GM18505 (cell line): ENCODE data around the gene SLC29A3.

Source experiments
- ATAC-seq: cut with Tn5 transposase; IDR thresholded peaks from one replicate; pipeline ENCODE4 v1.9.1; 2021; ENCODE audit not compliant: unreplicated experiment
- POLR2A ChIP-seq: IDR thresholded peaks from 4 replicates; pipeline ENCODE4 v1.6.1; 2011; ENCODE audit warnings: borderline replicate concordance; ENCODE audit not compliant: insufficient read depth, insufficient read length; ENCODE audit errors: extremely low read depth

SLC29A3 gene

DNA sequence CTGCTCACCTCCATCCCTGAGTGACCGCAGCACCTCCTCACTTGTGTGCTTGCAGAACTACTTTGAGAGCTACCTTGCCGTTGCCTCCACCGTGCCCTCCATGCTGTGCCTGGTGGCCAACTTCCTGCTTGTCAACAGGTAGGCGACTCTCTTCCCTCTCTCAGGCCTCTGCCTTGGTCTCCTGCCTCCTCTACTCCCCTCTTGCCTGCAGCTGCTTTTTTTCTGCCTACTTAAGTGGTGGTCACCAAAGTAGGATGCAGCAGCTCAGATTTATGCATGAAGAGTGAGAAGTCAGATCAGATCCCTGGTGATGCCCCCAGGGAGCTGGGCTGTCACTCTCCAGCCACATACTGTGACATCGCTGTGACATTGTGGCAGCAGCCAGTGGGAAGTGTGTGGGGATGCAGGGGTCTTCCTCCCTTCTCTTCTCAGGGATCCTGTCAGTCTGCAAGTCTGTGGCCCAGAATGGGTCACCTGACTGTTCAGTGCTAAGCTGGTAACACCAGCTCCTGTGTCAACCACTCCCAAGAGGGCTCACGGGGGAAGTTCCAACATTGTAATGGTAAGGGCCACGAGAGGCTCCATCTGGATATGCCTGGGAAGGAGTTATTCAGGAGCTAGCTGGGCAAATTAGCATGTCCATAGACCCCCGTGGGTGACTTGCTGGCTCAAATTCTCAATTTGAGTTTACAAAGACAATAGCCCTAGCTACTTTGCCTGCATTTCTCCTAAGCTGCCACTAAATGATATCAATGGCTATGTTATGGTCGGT lies 25.3 kb downstream of the SLC29A3 start:
- TF ChIP-seq POLR2A: no peak
- ATAC-seq: no peak

GRCh38 chr10:71344993-71345480 lies 26.0 kb downstream of the SLC29A3 start:
- no peak for ATAC-seq
- TF ChIP-seq POLR2A: no peak

DNA sequence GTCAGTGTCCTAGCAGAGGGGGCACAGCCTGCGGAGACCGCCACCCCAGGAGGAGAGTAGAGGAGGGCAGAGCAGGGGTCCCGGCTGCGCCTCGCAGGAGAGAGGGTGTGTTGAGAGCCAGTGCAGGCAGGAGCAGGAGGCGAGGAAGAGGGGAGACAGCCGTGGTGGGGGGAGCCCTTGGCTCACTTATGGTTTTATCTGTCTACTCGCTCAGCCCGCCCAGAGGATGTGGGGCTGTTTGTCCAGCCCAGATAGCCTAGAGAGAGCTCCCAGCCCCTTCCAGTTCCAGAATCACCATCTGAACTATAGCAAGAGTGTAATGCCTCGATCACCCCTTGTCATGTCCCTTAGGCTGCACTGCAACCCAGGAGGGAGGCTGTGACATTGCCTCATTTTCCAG lies 26.6 kb downstream of the SLC29A3 start:
- TF ChIP-seq POLR2A: no peak
- no peak for ATAC-seq

DNA sequence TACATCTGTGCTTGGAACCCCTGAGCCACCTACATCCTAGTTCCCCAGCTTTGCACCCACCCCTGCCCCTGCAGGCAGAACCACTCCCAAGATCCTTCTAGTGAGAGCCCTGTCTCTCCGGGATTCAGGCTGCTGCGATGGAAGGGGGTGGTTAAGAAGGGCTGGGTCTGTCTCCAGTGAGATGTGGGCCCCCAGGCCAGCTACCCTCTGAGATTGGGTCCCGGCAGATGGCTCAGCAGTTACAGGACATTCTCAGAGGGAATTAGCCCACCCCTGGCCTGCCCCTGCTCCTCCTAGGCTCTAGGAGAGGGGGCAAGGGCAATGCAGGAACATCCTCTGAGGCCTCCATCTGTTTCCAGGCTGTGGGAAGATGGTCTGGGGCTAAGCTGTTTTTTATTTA lies 27.7 kb downstream of the SLC29A3 start:
- no peak for TF ChIP-seq POLR2A
- no peak for ATAC-seq

DNA sequence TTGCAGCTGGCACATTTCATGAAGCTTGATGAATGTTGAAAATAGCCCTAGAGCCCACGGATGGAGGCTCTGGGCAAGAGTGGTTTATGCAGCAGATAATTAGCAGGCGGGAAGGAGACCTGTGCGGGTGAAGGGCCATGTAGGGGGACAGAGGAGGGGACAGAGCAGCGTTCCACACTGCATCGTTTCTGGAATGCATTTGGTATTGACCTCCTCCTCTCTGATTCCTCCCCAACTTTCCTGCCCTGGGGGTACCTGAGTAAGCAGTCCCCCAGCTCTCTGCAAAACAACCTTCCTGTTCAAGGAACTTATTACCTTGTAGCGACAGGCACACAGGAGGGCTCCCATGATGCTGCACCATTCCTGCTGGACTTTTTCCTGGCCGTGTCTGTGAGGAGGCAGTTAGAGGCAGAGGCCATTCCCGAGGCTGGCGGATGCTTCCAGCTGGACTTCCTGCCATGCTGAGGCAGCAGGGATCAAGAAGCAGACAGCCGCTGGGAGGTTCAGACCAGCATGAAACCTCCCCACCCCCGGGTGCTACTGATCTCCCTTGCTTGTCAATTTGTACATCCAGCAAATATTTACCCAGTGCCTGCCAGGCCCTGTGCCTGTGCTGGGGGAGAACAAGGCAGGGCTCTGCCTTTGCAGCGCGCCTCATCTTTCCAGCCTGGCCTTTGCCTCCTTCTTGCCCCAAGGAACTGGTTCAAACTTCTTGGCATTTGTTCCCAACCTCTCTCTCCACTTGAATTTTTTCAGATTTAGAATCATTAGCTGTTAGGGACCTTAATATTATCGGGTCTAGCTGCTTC lies 28.7 kb downstream of the SLC29A3 start:
- ATAC-seq: no peak
- TF ChIP-seq POLR2A: no peak

DNA sequence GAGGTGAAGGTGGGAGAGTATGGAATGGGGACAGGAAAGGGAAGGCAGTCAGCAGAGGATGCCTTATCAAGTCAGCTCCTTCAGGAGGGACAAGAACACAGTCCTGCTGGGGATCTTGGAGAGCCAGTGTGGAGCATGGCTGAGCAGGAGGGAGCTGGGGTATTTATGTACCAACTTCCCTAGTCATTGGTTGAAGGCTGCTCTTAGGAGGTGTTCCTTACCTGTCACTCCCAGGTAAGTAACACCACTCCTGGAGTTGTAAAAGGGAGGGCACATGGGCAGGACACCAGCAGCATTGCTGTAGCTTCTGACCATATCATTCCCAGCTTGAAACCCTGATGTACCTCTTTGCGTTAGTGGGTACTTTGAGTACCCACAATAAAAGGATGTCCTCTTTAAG lies 29.8 kb downstream of the SLC29A3 start:
- ATAC-seq: no peak

GRCh38 chr10:71349406-71349805 lies 30.3 kb downstream of the SLC29A3 start:
- no peak for ATAC-seq
- no peak for TF ChIP-seq POLR2A

More for the DNA sequence above, 29.8 kb downstream of the SLC29A3 start:
- no peak for TF ChIP-seq POLR2A

- no peak for TF ChIP-seq POLR2A
- no peak for ATAC-seq
These were observed 32.0 kb downstream of the SLC29A3 start for GRCh38 chr10:71351087-71351486.

DNA sequence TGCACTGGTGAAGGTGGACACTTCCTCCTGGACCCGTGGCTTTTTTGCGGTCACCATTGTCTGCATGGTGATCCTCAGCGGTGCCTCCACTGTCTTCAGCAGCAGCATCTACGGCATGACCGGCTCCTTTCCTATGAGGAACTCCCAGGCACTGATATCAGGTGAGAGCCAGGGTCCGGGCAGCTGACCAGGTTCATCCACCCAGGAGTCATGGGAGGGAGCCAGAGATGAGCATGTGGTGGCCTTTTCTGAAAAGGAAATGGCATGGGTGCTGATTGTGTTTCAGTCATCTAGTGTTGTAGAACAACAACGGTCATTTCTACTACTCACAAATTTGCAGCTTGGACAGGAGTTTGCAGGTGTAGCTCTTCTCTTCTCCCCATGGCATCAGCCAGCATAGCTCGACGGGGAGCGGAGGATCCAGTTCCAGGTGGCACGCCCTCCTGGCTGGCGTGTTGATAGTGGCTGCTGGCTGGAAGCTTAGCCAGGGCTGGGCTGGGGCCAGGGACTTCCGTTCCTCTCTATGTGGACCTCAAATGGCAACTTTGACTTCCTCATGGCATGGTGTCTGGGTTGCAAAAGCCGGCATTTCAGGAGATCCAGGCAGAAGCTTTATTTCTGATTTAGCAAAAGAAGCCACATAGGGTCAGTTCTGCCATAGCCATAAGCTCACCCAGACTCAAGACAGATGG lies 32.7 kb downstream of the SLC29A3 start:
- no peak for ATAC-seq
- no peak for TF ChIP-seq POLR2A

DNA sequence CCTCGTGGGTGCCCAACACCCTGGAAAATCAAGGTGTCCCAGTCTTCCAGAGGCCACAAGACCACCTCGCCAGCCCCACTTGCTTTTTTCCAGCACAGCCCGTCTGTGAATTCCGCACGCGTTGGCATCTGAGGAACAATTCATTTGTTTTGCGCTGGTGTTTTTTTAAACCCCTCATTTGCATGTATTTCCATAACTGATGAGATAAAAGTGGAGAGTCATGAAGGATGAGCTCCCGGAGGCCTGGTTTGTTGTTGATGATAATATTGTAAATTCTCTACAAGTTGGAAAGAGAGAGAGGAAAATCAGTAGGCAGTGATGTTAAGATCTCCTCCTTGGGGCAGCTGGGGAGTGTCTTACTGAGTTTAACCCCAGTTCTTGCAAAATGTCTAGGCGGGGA lies 34.6 kb downstream of the SLC29A3 start:
- no peak for TF ChIP-seq POLR2A
- no peak for ATAC-seq

GRCh38 chr10:71354776-71355175 lies 35.7 kb downstream of the SLC29A3 start:
- TF ChIP-seq POLR2A: no peak
- no peak for ATAC-seq

GRCh38 chr10:71355886-71356285 lies 36.8 kb downstream of the SLC29A3 start:
- TF ChIP-seq POLR2A: no peak
- no peak for ATAC-seq

- ATAC-seq: no peak
These were observed 38.8 kb downstream of the SLC29A3 start for GRCh38 chr10:71357792-71358265.

More at GRCh38 chr10:71357792-71358265, 38.8 kb downstream of the SLC29A3 start:
- no peak for TF ChIP-seq POLR2A
